DMS153 treated with DMSO at 0.1 percent for 48 hours (cell line): ENCODE measurements around the gene C19orf38.
"Not testable (repeated sequence)": the region's sequence is repeated elsewhere in the genome, so short reads cannot be mapped to it uniquely, and the experiment has no call there.

Experiments
- DNase-seq: peaks from one replicate; lab custom pipeline; 2025; ENCODE audit not compliant: unreplicated experiment; lab: John Stamatoyannopoulos, UW

The C19orf38 gene

GRCh38 chr19:10846500-10847202, 1.6 kb upstream of the C19orf38 start:
- no peak for DNase-seq

- DNase-seq = no peak
Observed at GRCh38 chr19:10850631-10851030, 2.4 kb downstream of the C19orf38 start.

GRCh38 chr19:10852098-10852800, 4.0 kb downstream of the C19orf38 start:
- DNase-seq = no peak

GRCh38 chr19:10852941-10853340, 4.7 kb downstream of the C19orf38 start:
- no peak for DNase-seq

- no peak for DNase-seq
Observed at GRCh38 chr19:10854350-10855089, 6.3 kb downstream of the C19orf38 start.

GRCh38 chr19:10855879-10856522, 7.8 kb downstream of the C19orf38 start:
- DNase-seq = no peak

GRCh38 chr19:10856899-10857298, 8.7 kb downstream of the C19orf38 start:
- not testable (repeated sequence) for DNase-seq

- DNase-seq = no peak
Observed at GRCh38 chr19:10858204-10858828, 10.1 kb downstream of the C19orf38 start.

- no peak for DNase-seq
Observed at GRCh38 chr19:10861103-10861651, 13.0 kb downstream of the C19orf38 start.

GRCh38 chr19:10862561-10863106, 14.4 kb downstream of the C19orf38 start:
- no peak for DNase-seq

- DNase-seq = no peak
Observed at GRCh38 chr19:10863107-10863717, 15.0 kb downstream of the C19orf38 start.

- peak; percentile 68 for DNase-seq
Observed at GRCh38 chr19:10864538-10864899, 16.3 kb downstream of the C19orf38 start.

- DNase-seq = no peak
Observed at GRCh38 chr19:10866495-10866894, 18.3 kb downstream of the C19orf38 start.

GRCh38 chr19:10868872-10869547, 20.8 kb downstream of the C19orf38 start:
- DNase-seq = no peak

- not testable (repeated sequence) for DNase-seq
Observed at GRCh38 chr19:10869872-10870311, 21.7 kb downstream of the C19orf38 start.

GRCh38 chr19:10870501-10870954, 22.3 kb downstream of the C19orf38 start:
- DNase-seq = no peak

GRCh38 chr19:10870955-10871603, 22.9 kb downstream of the C19orf38 start, which contains the start of gene CARM1:
TSS of gene CARM1 (plus strand) at chr19:10871553. CDS start at chr19:10871703, 150 bp downstream.
- DNase-seq = peak; percentile 99

GRCh38 chr19:10871711-10872545, 23.7 kb downstream of the C19orf38 start:
- DNase-seq = no peak
